Kidney epithelial cell (primary cell): ENCODE measurements around the gene RETREG2. TPM values are rescaled to one million over a fixed set of nuclear protein-coding genes. Genes with fewer than 3 reads are reported as not detected.
A peak's percentile ranks its signal among the peaks of the same experiment; 100 is the strongest.

Experiments used
- DNase-seq: peaks from one replicate; pipeline ENCODE4 v3.0.0-alpha.2; 2010; ENCODE audit warnings: low read depth
- H3K27me3 ChIP-seq: 2 replicates; pipeline ENCODE4 v1.6.0; 2011; ENCODE audit warnings: low read length; ENCODE audit not compliant: control insufficient read depth, insufficient read depth
- H3K36me3 ChIP-seq: 2 replicates; pipeline ENCODE4 v1.5.1; 2011; ENCODE audit warnings: low read length; ENCODE audit not compliant: control insufficient read depth, insufficient read depth
- H3K4me3 ChIP-seq: 2 replicates; pipeline ENCODE4 v1.5.1; 2011; ENCODE audit warnings: low read depth, mild to moderate bottlenecking, control low read depth, low read length
- total RNA-seq: library from RNA; depleted of rRNA; stranded (reverse); fragments of >200 nt; gene quantifications from 2 replicates; pipeline ENCODE4 v1.2.3, GENCODE V29; 2015
- TF ChIP-seq, protein P1 (sequence below): IDR thresholded peaks from 2 replicates; pipeline ENCODE4 v1.5.1; 2011; ENCODE audit warnings: mild to moderate bottlenecking, moderate library complexity, low read length, control low read depth, inconsistent platforms; ENCODE audit not compliant: insufficient read depth, poor library complexity, severe bottlenecking

Gene RETREG2
- total RNA-seq, 1 donor from 2014 or later: 111 TPM

DNA sequence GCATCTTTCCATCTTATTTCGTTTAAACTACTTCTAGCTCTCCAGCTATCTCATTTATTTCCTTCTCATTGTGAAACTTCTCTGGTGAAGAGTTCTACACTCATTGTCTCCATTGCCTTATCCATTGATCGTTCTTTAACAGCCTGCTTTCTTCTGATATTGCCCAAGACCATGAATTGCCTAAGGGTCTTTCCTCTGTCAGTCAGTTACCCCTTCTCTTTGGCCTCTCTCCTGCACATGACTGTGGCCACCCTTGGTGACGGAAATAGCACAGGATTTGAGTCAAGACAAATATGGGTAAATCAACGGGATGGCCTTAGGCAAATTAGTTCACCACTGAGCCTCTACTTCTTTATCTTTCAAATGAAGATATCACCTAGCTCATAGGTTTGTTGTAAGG, 44.1 kb upstream of the RETREG2 start:
- H3K36me3 ChIP-seq: no peaks in the 10 kb centered on the region
- TF ChIP-seq, protein P1, sequence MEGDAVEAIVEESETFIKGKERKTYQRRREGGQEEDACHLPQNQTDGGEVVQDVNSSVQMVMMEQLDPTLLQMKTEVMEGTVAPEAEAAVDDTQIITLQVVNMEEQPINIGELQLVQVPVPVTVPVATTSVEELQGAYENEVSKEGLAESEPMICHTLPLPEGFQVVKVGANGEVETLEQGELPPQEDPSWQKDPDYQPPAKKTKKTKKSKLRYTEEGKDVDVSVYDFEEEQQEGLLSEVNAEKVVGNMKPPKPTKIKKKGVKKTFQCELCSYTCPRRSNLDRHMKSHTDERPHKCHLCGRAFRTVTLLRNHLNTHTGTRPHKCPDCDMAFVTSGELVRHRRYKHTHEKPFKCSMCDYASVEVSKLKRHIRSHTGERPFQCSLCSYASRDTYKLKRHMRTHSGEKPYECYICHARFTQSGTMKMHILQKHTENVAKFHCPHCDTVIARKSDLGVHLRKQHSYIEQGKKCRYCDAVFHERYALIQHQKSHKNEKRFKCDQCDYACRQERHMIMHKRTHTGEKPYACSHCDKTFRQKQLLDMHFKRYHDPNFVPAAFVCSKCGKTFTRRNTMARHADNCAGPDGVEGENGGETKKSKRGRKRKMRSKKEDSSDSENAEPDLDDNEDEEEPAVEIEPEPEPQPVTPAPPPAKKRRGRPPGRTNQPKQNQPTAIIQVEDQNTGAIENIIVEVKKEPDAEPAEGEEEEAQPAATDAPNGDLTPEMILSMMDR: no peak

DNA sequence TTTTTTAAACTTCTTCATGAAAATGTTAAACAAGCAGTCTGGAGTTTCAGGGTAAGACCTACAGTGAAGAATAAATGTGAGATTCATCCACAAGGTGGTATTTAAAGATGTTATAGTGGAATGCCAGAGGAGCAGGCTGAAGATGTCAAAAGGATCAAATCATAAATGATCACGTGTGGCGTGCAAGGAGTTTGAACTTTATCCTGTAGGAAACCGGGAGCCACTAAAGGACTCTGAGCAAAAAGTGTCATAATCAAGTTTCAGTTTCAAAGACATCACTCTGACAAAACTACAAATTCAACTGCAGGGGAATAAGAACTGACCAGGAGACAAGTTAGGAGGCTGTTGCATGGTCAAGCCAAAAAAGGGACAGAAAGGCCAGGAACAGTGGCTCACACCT, 37.4 kb upstream of the RETREG2 start:
- TF ChIP-seq, protein P1: no peak
- Histone ChIP-seq H3K36me3 (no peaks in the 10 kb centered on the region), H3K27me3 (no peaks in the 10 kb centered on the region), H3K4me3 (no peak overlapping the region)
- no peak for DNase-seq

More for the DNA sequence above, 44.1 kb upstream of the RETREG2 start:
- Histone ChIP-seq H3K27me3 (no peaks in the 10 kb centered on the region), H3K4me3 (no peak overlapping the region)
- DNase-seq: no peak

DNA sequence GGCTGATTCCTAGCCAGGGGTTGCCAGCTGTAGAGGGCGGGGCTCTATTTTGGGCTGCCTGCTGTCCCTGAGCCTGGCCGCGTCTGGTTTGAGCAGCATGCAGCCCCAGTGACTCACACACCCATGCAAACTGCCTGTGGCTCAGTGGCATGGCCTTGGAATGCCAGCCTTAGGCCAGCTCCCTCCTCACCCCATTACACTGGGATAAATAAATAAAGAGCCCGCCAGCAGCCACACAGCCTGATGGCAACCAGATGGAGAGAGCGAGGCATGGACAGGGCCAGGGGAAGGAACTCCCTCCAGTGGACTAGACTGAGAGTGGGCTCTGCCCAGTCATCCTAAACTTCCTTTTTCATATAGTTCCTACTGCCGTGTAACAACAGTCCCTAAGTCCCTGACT, 35.7 kb upstream of the RETREG2 start:
- Histone ChIP-seq H3K4me3 (no peak overlapping the region), H3K36me3 (no peaks in the 10 kb centered on the region), H3K27me3 (no peaks in the 10 kb centered on the region)
- DNase-seq: peak; percentile 64
- TF ChIP-seq, protein P1: peak; percentile 13

DNA sequence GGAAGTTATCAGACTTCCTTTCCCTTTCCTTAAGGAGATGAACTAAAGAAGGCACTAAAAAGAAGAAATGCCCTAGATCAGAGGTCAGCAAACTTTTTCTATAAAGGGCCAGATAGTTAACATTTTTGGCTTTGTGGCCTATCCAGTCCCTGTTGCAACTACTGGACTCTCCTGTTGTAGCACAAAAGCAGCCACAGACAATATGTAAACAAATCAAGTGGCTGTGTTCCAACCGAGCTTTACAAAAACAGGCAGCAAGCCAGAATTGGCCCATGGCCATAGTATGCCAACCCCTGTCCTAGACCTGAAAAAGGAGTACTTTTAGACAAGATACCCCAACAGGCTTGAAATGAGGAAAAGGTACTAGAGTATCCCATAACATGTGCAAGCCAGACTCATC, 28.4 kb upstream of the RETREG2 start:
- no peak for DNase-seq
- TF ChIP-seq, protein P1: no peak

DNA sequence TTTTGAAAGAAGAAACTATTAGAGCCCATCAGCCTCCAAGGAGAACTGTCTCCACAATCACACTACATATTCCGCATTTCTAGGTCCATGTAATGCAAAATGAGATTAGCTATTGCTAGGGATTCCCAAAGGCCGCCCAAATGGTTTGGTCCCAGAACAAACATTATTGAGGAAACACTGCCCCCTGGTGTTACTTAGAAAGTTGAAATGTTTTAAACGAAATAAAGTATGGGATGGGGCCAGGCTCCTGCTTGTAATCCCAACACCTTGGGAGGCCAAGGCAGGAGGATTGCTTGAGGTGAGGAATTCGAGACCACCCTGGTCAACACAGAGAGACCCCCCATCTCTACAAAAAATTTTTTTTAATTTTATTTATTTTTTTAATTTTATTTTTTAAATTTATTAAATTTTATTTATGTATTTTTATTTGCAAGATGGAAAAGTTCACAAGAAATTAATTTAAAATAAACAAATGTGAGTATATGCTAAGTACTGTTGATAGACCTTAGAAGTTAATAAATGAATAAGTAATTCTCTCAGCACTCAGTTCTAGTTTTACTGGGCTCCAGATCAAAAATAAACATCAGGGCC, 22.9 kb upstream of the RETREG2 start:
- H3K36me3 ChIP-seq: no peaks in the 10 kb centered on the region
- TF ChIP-seq, protein P1: peak; percentile 39
- no peaks in the 10 kb centered on the region for H3K27me3 ChIP-seq
- H3K4me3 ChIP-seq: no peak overlapping the region
- no peak for DNase-seq

More for the DNA sequence above, 28.4 kb upstream of the RETREG2 start:
- Histone ChIP-seq H3K27me3 (no peaks in the 10 kb centered on the region), H3K4me3 (no peak overlapping the region), H3K36me3 (no peaks in the 10 kb centered on the region)

DNA sequence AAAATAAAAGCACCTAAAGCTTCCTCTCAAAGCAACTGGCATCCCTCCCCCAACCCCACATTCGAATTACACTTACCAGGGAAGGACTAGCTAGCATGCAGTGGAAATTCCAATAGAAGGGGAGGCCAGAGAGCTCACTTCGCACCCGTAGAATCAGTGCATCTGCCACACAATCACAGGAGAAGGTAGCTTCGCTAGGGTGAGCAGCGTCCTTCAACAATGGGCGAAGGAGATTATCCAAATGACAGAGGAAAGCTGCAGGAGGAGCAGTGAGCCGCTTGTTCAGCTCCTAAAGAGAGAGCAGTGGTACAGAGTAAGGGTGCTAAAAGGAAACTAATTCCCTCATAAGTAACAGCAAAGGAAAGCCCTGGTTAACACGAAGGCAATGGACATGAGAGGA, 20.7 kb upstream of the RETREG2 start:
- TF ChIP-seq, protein P1: no peak
- Histone ChIP-seq H3K27me3 (no peaks in the 10 kb centered on the region), H3K36me3 (no peaks in the 10 kb centered on the region), H3K4me3 (no peak overlapping the region)
- no peak for DNase-seq
